Heart left ventricle (tissue), 16 donors: ENCODE data around the gene VAC14. TPM values are rescaled to one million over a fixed set of nuclear protein-coding genes. Genes with fewer than 3 reads are reported as not detected.
A peak's percentile ranks its signal among the peaks of the same experiment; 100 is the strongest.

Experiments used
- ATAC-seq, 4 donors: fragments of 200-7000 bp; cut with Tn5 transposase; one replicate each; pipeline ENCODE4 v1.9.1; 2020 to 2022; ENCODE audit warnings: moderate library complexity in 4 of 4, mild to moderate bottlenecking in 3 of 4, moderate number of reproducible peaks in 1 of 4
- DNase-seq, 5 donors: peaks; one replicate each; pipeline ENCODE4 v3.0.0-alpha.2; 2020
- H3K27ac ChIP-seq, 12 donors: fragments of 200-600 bp; sonication (generic) in 4 of 12; one replicate each; pipeline versions ENCODE4 v1.5.0 to v1.8.0; 2016 to 2022; ENCODE audit warnings: mild to moderate bottlenecking in 2 of 12
- H3K27me3 ChIP-seq, 9 donors: fragments of 200-600 bp; sonication (generic) in 2 of 9; one replicate each; pipeline versions ENCODE4 v1.5.1 to v1.8.0; 2016 to 2022; ENCODE audit warnings: mild to moderate bottlenecking in 3 of 9
- H3K36me3 ChIP-seq, 9 donors: fragments of 200-600 bp; sonication (generic) in 2 of 9; one replicate each; pipeline versions ENCODE4 v1.5.0 to v1.8.0; 2018 to 2022; ENCODE audit warnings: mild to moderate bottlenecking in 2 of 9
- H3K4me1 ChIP-seq, 12 donors: fragments of 200-600 bp; sonication (generic) in 4 of 12; one replicate each; pipeline versions ENCODE4 v1.5.0 to v1.8.0; 2016 to 2022; ENCODE audit warnings: mild to moderate bottlenecking in 3 of 12
- H3K4me3 ChIP-seq, 12 donors: fragments of 200-600 bp; sonication (generic) in 4 of 12; one replicate each; pipeline versions ENCODE4 v1.5.0 to v1.8.0; 2017 to 2022; ENCODE audit warnings: mild to moderate bottlenecking in 9 of 12, moderate library complexity in 4 of 12
- H3K9me3 ChIP-seq, 12 donors: fragments of 200-600 bp; sonication (generic) in 4 of 12; one replicate each; pipeline versions ENCODE4 v1.5.0 to v1.8.0; 2016 to 2022; ENCODE audit warnings: mild to moderate bottlenecking in 1 of 12
- CTCF ChIP-seq, 12 donors: fragments of 200-600 bp; sonication (generic) in 4 of 12; IDR thresholded peaks; one replicate each; pipeline versions ENCODE4 v1.5.0 to v1.8.0; 2018 to 2022; ENCODE audit warnings: antibody characterized with exemption in 12 of 12, mild to moderate bottlenecking in 5 of 12
- POLR2A ChIP-seq, 2 donors: fragments of 450-650 bp; IDR thresholded peaks; one replicate each; pipeline ENCODE4 v1.6.1; 2017; ENCODE audit warnings: antibody characterized with exemption in 2 of 2, mild to moderate bottlenecking in 2 of 2, moderate library complexity in 2 of 2
- WGBS, 4 donors: extraction: QIAGEN DNeasy Blood & Tissue Kit in 2 of 4; methylation state at CpG; one replicate each; pipeline versions ENCODE4 v1.1.5 to v1.1.7; 2013 to 2018; 5-methylcytosine and 5-hydroxymethylcytosine counted together
- intact Hi-C, 10 donors: fragments of 100-400 bp; cut with DNase I; formaldehyde crosslinking; loops; one replicate each; pipeline versions ENCODE4 v1.11.1 to v1.14.2; 2022
- polyA plus RNA-seq, 2 donors: library from polyadenylated mRNA; stranded (reverse); fragments of 200-250 nt; gene quantifications; one replicate each; pipeline ENCODE4 v1.2.3, GENCODE V29; 2013
- total RNA-seq, 9 donors: library from RNA; depleted of rRNA in 2 of 9; stranded (reverse); fragments of >200 nt in 2 of 9; fragmentation: NEBNext Ultra II Directional in 3 of 9; extraction: Animal tissue kit (Norgen Biotek cat#: 25700) in 3 of 9; gene quantifications; one replicate each; pipeline versions ENCODE4 v1.1.0 to v1.2.4, GENCODE V29; 2016 to 2023
- donor health status: ischemic (EF 13 %, LVEDD 7.1; RV severe dilation, severe dysfunction).
- donor health status: healthy with polysubstance abuse.
- donor health status: DM: no; HTN: yes; CAD: no.
- donor health status: DM: no; HTN: no; CAD: no.
- donor health status: ischemic (EF 25% LVEDD 6.9; RV normal size, moderate dysfunction).
- donor health status: ischemic (EF 25% LVEDD 5.7; RV mildly dilated, moderate dysfunction).
- donor health status: healthy.
- donor health status: DM: yes; HTN: yes; CAD: no.
- donor health status: ischemic (EF 35%, LVEDD 5.7; RV mildly dilated, moderate dysfunction).
- donor health status: nonischemic (EF 11% LVEDD 7.7; RV severe dilation, severe dysfunction).
- donor health status: DM: yes; HTN: yes; CAD: no.
- donor health status: PGD.
- donor health status: ischemic (EF 29% LVEDD 5.4; RV normal size, mild dysfunction).
- donor health status: nonischemic (EF 23%, LVEDD 6.1; RV moderate dilation, normal function).

VAC14 gene
- total and polyA plus RNA-seq, 11 donors = 13.9 to 48.0 (median 26.1) TPM

- H3K27me3 ChIP-seq = no peaks in the 10 kb centered on the region
- ATAC-seq = no peak
- peak overlapping the region in 1 of 12 donors; percentile 96 for H3K27ac ChIP-seq
- H3K36me3 ChIP-seq = peaks cover 0 to 8% (median 0%) of the 10 kb centered on the region in 9 donors
- peaks cover 0 to 45% (median 18%) of the 10 kb centered on the region in 12 donors for H3K4me1 ChIP-seq
- H3K4me3 ChIP-seq = no peak overlapping the region
- no peak for DNase-seq
- WGBS, 4 donors = 55 to 77% (median 69%) methylated on average over 6 to 7 of the region's 7 CpGs
- TF ChIP-seq CTCF (IDR thresholded peaks at IDR 0.05) = no peak
- no peak for TF ChIP-seq POLR2A (IDR thresholded peaks at IDR 0.05)
- intact Hi-C loops = no loop called here
- H3K9me3 ChIP-seq = no peaks in the 10 kb centered on the region
These were observed 91.0 kb downstream of the VAC14 start for GRCh38 chr16:70709942-70710341.

GRCh38 chr16:70709457-70709856 is 91.5 kb downstream of the VAC14 start:
- ATAC-seq (no peak), DNase-seq (no peak)
- H3K9me3 ChIP-seq = no peaks in the 10 kb centered on the region
- H3K27ac ChIP-seq = peak overlapping the region in 1 of 12 donors; percentile 96
- peaks cover 0 to 40% (median 16%) of the 10 kb centered on the region in 12 donors for H3K4me1 ChIP-seq
- H3K27me3 ChIP-seq = no peaks in the 10 kb centered on the region
- intact Hi-C loops = no loop called here
- 85 to 91% (median 87%) methylated on average over 5 of the region's 5 CpGs for WGBS, 4 donors
- H3K36me3 ChIP-seq = peaks cover 0 to 8% (median 0%) of the 10 kb centered on the region in 9 donors
- TF ChIP-seq CTCF (IDR thresholded peaks at IDR 0.05) = no peak
- no peak for TF ChIP-seq POLR2A (IDR thresholded peaks at IDR 0.05)
- no peak overlapping the region for H3K4me3 ChIP-seq

GRCh38 chr16:70708366-70709246 is 92.4 kb downstream of the VAC14 start:
- Histone ChIP-seq H3K9me3 (no peaks in the 10 kb centered on the region), H3K4me1 (peaks cover 0 to 39% (median 20%) of the 10 kb centered on the region in 12 donors), H3K4me3 (no peak overlapping the region), H3K36me3 (peaks cover 0 to 8% (median 0%) of the 10 kb centered on the region in 9 donors), H3K27ac (peak overlapping the region in 1 of 12 donors; percentile 96), H3K27me3 (no peaks in the 10 kb centered on the region)
- DNase-seq = no peak
- WGBS, 4 donors = 75 to 79% (median 78%) methylated on average over 20 of the region's 20 CpGs
- no peak for ATAC-seq
- intact Hi-C loops = no loop called here
- TF ChIP-seq CTCF (IDR thresholded peaks at IDR 0.05) (no peak), POLR2A (IDR thresholded peaks at IDR 0.05) (no peak)

GRCh38 chr16:70706948-70707465 is 94.0 kb downstream of the VAC14 start:
- no peaks in the 10 kb centered on the region for H3K27me3 ChIP-seq
- 38 to 66% (median 52%) methylated on average over 7 of the region's 7 CpGs for WGBS, 4 donors
- no peak overlapping the region for H3K4me3 ChIP-seq
- peak overlapping the region in 7 of 12 donors; percentile 0 to 96 (median 34) for H3K27ac ChIP-seq
- H3K9me3 ChIP-seq = no peaks in the 10 kb centered on the region
- intact Hi-C loops = no loop called here
- peaks cover 0 to 55% (median 31%) of the 10 kb centered on the region in 12 donors for H3K4me1 ChIP-seq
- TF ChIP-seq POLR2A (IDR thresholded peaks at IDR 0.05) = no peak
- TF ChIP-seq CTCF (IDR thresholded peaks at IDR 0.05) = no peak
- peaks cover 0 to 8% (median 0%) of the 10 kb centered on the region in 9 donors for H3K36me3 ChIP-seq
- no peak for DNase-seq
- peak in 1 of 4 donors; percentile 18 for ATAC-seq
